ACHN (cell line): ENCODE results near the gene RPL26.

Experiments
- DNase-seq: peaks from one replicate; pipeline ENCODE4 v3.0.0-alpha.2; 2015
- in situ Hi-C: cut with HindIII; loops from 2 replicates; pipeline ENCODE4 v1.10.0; 2017; ENCODE audit warnings: low sequenced_read_pairs, low pct_ligation_motif_present, low pct_unique_long_range_greater_than_20kb

RPL26 gene

GRCh38 chr17:8339540-8339939 is 43.5 kb downstream of the RPL26 start, which contains the start of gene ODF4:
Gene ODF4 (plus strand): TSS chr17:8339840. CDS start chr17:8340052, 212 bp downstream.
- no peak for DNase-seq
- in situ Hi-C loops: no loop called here

- in situ Hi-C loops: no loop called here
Measured at GRCh38 chr17:8338753-8339140, 44.2 kb downstream of the RPL26 start.

GRCh38 chr17:8337802-8338752 is 44.9 kb downstream of the RPL26 start:
- no peak for DNase-seq
- in situ Hi-C loops: no loop called here

More at GRCh38 chr17:8338753-8339140, 44.2 kb downstream of the RPL26 start:
- DNase-seq: no peak

- in situ Hi-C loops: no loop called here
- DNase-seq: no peak
Measured at GRCh38 chr17:8333281-8333680, 49.7 kb downstream of the RPL26 start.

- no peak for DNase-seq
- in situ Hi-C loops: no loop called here
Measured at GRCh38 chr17:8332688-8333087, 50.3 kb downstream of the RPL26 start.

- no peak for DNase-seq
- in situ Hi-C loops: no loop called here
Measured at GRCh38 chr17:8332128-8332527, 50.9 kb downstream of the RPL26 start.
